B cell (primary cell): Measurements from ENCODE around the gene PCGF3. TPM values are rescaled to one million over a fixed set of nuclear protein-coding genes. Genes with fewer than 3 reads are reported as not detected.

Experiments
- ATAC-seq: fragments of 200-7000 bp; cut with Tn5 transposase; one replicate; pipeline ENCODE4 v1.10.0; 2021; ENCODE audit warnings: low read depth, mild to moderate bottlenecking, moderate number of reproducible peaks, moderate library complexity
- CTCF ChIA-PET: fragments of 350-600 bp; sonication (Branson Sonifier 250); formaldehyde crosslinking; loops from one replicate; lab custom pipeline; 2021; ENCODE audit warnings: antibody characterized with exemption, inconsistent platforms; lab: Charles Lee
- POLR2A ChIA-PET: fragments of 350-600 bp; sonication (Branson Sonifier 250); formaldehyde crosslinking; loops from one replicate; lab custom pipeline; 2021; ENCODE audit warnings: antibody characterized with exemption; lab: Charles Lee
- DNase-seq: peaks from one replicate; pipeline ENCODE4 v3.0.0; 2013
- H2AFZ ChIP-seq: 2 replicates; pipeline ENCODE4 v1.6.1; 2012; ENCODE audit warnings: mild to moderate bottlenecking, low read depth, low read length; ENCODE audit not compliant: insufficient read depth, poor library complexity, severe bottlenecking
- H3K27ac ChIP-seq, 2 donors: 1 replicate in 1 of 2; 2 replicates in 1 of 2; pipeline ENCODE4 v1.5.1; 2012 to 2013; ENCODE audit warnings: low read length in 2 of 2, mild to moderate bottlenecking in 2 of 2, moderate library complexity in 1 of 2
- H3K27me3 ChIP-seq, 4 experiments: fragments of 200-600 bp in 1 of 4; sonication (generic) in 1 of 4; replicated peaks in 1 of 4; 1 replicate in 2 of 4; 2 replicates in 2 of 4; pipeline versions ENCODE4 v1.6.1 to v1.7.0; 2013 to 2016; ENCODE audit warnings: low read length in 3 of 4, mild to moderate bottlenecking in 2 of 4, mixed read lengths in 1 of 4, moderate library complexity in 1 of 4; ENCODE audit not compliant: insufficient read depth in 4 of 4, control insufficient read depth in 3 of 4; ENCODE audit errors: control extremely low read depth in 1 of 4
- H3K36me3 ChIP-seq, 2 experiments: replicated peaks in 1 of 2; 1 replicate in 1 of 2; 2 replicates in 1 of 2; pipeline versions ENCODE4 v1.6.1 to v1.7.1; 2013; ENCODE audit warnings: low read length in 1 of 2; ENCODE audit not compliant: insufficient read depth in 2 of 2, control insufficient read depth in 1 of 2; ENCODE audit errors: control extremely low read depth in 1 of 2, extremely low read depth in 1 of 2
- H3K4me1 ChIP-seq, 2 donors: fragments of 200-600 bp in 1 of 2; sonication (generic) in 1 of 2; 1 replicate in 1 of 2; 2 replicates in 1 of 2; pipeline versions ENCODE4 v1.5.1 to v1.6.1; 2013 to 2017; ENCODE audit warnings: low read length in 2 of 2; ENCODE audit not compliant: control insufficient read depth in 2 of 2, insufficient read depth in 2 of 2
- H3K4me2 ChIP-seq: replicated peaks from 2 replicates; pipeline ENCODE3; 2012; ENCODE audit warnings: mild to moderate bottlenecking, low read depth, low read length; ENCODE audit not compliant: poor library complexity, severe bottlenecking
- H3K4me3 ChIP-seq, 5 experiments: fragments of 200-600 bp in 1 of 5; sonication (generic) in 1 of 5; 1 replicate in 3 of 5; 2 replicates in 2 of 5; pipeline versions ENCODE4 v1.5.1 to v1.7.0; 2011 to 2016; ENCODE audit warnings: low read length in 4 of 5, mild to moderate bottlenecking in 4 of 5, low read depth in 2 of 5, control low read depth in 1 of 5, moderate library complexity in 1 of 5; ENCODE audit not compliant: insufficient read depth in 1 of 5; ENCODE audit errors: control extremely low read depth in 1 of 5, extremely low read depth in 1 of 5
- H3K79me2 ChIP-seq: fragments of 200-600 bp; sonication (generic); one replicate; pipeline ENCODE4 v1.6.0; 2016; ENCODE audit warnings: low read length; ENCODE audit not compliant: control insufficient read depth, insufficient read depth
- H3K9ac ChIP-seq: fragments of 200-600 bp; sonication (generic); 2 replicates; pipeline ENCODE4 v1.6.1; 2017; ENCODE audit warnings: mild to moderate bottlenecking, low read length, moderate library complexity
- H3K9me3 ChIP-seq, 3 donors: one replicate each; pipeline versions ENCODE4 v1.6.1 to v1.7.1; 2013; ENCODE audit warnings: low read length in 2 of 3; ENCODE audit not compliant: control insufficient read depth in 2 of 3, insufficient read depth in 1 of 3; ENCODE audit errors: control extremely low read depth in 1 of 3
- H4K20me1 ChIP-seq: 2 replicates; pipeline ENCODE4 v1.6.0; 2012; ENCODE audit warnings: mild to moderate bottlenecking, low read length; ENCODE audit not compliant: insufficient read depth, control insufficient read depth, poor library complexity, severe bottlenecking
- H3K27ac Mint-ChIP-seq: one replicate; pipeline ENCODE4 v1.8.0; 2021; ENCODE audit warnings: mixed read lengths
- H3K27me3 Mint-ChIP-seq: one replicate; pipeline ENCODE4 v1.8.0; 2021; ENCODE audit warnings: mixed read lengths
- H3K4me1 Mint-ChIP-seq: one replicate; pipeline ENCODE4 v1.8.0; 2021; ENCODE audit warnings: mixed read lengths
- H3K4me3 Mint-ChIP-seq: one replicate; pipeline ENCODE4 v1.8.0; 2021; ENCODE audit warnings: mixed read lengths
- H3K9me3 Mint-ChIP-seq: one replicate; pipeline ENCODE4 v1.8.0; 2022; ENCODE audit warnings: mixed read lengths; ENCODE audit not compliant: insufficient read depth
- EZH2 ChIP-seq: IDR thresholded peaks from 2 replicates; pipeline ENCODE4 v1.6.1; 2012; ENCODE audit warnings: borderline replicate concordance, low read depth, mild to moderate bottlenecking, moderate library complexity, low read length; ENCODE audit not compliant: insufficient read depth, poor library complexity, severe bottlenecking
- WGBS: methylation state at CpG from one replicate; pipeline ENCODE4 v1.1.5; 2013; ENCODE audit warnings: missing lambda C conversion rate; ENCODE audit not compliant: insufficient coverage; 5-methylcytosine and 5-hydroxymethylcytosine counted together
- intact Hi-C: fragments of 100-400 bp; cut with micrococcal nuclease; formaldehyde crosslinking; loops from one replicate; pipeline ENCODE4 v1.10.0; 2022
- polyA plus RNA-seq: library from polyadenylated mRNA; depleted of rRNA; stranded (reverse); fragments of >200 nt; gene quantifications from 2 replicates; pipeline ENCODE4 v1.2.3, GENCODE V29; 2012
- total RNA-seq, 2 donors: library from RNA; stranded (reverse); fragments of 120-200 nt in 1 of 2; gene quantifications; 1 replicate in 1 of 2; 2 replicates in 1 of 2; pipeline versions ENCODE4 v1.2.3 to v1.2.4, GENCODE V29; 2013 to 2022
- TF ChIP-seq, protein P1 (sequence below): fragments of 200-600 bp; IDR thresholded peaks from one replicate; pipeline ENCODE4 v1.8.0; 2022; ENCODE audit warnings: antibody characterized with exemption, mild to moderate bottlenecking

PCGF3 gene
- total and polyA plus RNA-seq, 2 donors (not counting 1 experiment from before 2014, with no cell fraction given): 65.7 to 90.3 TPM

GRCh38 chr4:793941-794621 is 88.4 kb downstream of the PCGF3 start:
- ATAC-seq: no peak
- no peaks in the 10 kb centered on the region for H3K36me3 ChIP-seq
- H3K27me3 ChIP-seq: peaks cover 0 to 52% (median 31%) of the 10 kb centered on the region in 4 experiments
- peak; percentile 41 for DNase-seq
- peaks cover 29% of the 10 kb centered on the region for H3K4me1 Mint-ChIP-seq
- H3K4me3 Mint-ChIP-seq: peak overlapping the region; percentile 65
- no peak overlapping the region for H2AFZ ChIP-seq
- H3K79me2 ChIP-seq: no peaks in the 10 kb centered on the region
- peaks cover 0 to 9% (median 0%) of the 10 kb centered on the region in 3 donors for H3K9me3 ChIP-seq
- peaks cover 36 to 39% of the 10 kb centered on the region in 2 donors for H3K4me1 ChIP-seq
- no peaks in the 10 kb centered on the region for H3K9me3 Mint-ChIP-seq
- peak overlapping the region; percentile 26 for H3K9ac ChIP-seq
- H3K27ac Mint-ChIP-seq: no peak overlapping the region
- TF ChIP-seq EZH2: no peak
- TF ChIP-seq, protein P1, sequence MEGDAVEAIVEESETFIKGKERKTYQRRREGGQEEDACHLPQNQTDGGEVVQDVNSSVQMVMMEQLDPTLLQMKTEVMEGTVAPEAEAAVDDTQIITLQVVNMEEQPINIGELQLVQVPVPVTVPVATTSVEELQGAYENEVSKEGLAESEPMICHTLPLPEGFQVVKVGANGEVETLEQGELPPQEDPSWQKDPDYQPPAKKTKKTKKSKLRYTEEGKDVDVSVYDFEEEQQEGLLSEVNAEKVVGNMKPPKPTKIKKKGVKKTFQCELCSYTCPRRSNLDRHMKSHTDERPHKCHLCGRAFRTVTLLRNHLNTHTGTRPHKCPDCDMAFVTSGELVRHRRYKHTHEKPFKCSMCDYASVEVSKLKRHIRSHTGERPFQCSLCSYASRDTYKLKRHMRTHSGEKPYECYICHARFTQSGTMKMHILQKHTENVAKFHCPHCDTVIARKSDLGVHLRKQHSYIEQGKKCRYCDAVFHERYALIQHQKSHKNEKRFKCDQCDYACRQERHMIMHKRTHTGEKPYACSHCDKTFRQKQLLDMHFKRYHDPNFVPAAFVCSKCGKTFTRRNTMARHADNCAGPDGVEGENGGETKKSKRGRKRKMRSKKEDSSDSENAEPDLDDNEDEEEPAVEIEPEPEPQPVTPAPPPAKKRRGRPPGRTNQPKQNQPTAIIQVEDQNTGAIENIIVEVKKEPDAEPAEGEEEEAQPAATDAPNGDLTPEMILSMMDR: no peak
- H3K27me3 Mint-ChIP-seq: peaks cover 44% of the 10 kb centered on the region
- ChIA-PET CTCF (no interaction called here), POLR2A (no interaction called here)
- 22% methylated on average over 16 of the region's 19 CpGs for WGBS
- H3K4me3 ChIP-seq: peak overlapping the region in 1 of 5 experiments; percentile 13
- intact Hi-C loops: no loop called here
- H3K27ac ChIP-seq: no peak overlapping the region
- H4K20me1 ChIP-seq: no peaks in the 10 kb centered on the region
- H3K4me2 ChIP-seq: peak overlapping the region; percentile 27
